GM15510 (cell line): ENCODE data around the gene PLXDC1.

Source experiments
- POLR2A ChIP-seq: IDR thresholded peaks from 3 replicates; pipeline ENCODE4 v1.6.1; 2011; ENCODE audit warnings: borderline replicate concordance; ENCODE audit not compliant: insufficient read length; ENCODE audit errors: extremely low read depth

Gene PLXDC1

GRCh38 chr17:39169518-39169917 lies 18.1 kb upstream of the PLXDC1 start:
- no peak for TF ChIP-seq POLR2A

DNA sequence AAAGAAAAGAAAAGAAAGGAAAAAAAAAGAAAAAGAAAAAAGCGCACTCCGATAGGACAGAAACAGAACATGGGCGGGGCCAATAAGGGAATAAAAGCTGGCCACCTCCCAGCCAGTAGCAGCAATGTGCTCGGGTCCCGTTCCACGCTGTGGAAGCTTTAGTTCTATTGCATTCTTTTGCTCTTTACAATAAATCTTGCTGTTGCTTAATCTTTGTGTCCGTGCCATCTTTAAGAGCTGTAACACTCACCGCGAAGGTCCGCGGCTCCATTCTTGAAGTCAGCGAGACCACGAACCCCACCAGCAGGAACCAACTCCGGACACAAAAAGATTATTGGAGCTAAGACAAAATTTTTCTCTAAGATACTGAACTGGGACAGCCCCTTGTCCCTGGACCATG lies 17.7 kb upstream of the PLXDC1 start:
- TF ChIP-seq POLR2A = no peak

DNA sequence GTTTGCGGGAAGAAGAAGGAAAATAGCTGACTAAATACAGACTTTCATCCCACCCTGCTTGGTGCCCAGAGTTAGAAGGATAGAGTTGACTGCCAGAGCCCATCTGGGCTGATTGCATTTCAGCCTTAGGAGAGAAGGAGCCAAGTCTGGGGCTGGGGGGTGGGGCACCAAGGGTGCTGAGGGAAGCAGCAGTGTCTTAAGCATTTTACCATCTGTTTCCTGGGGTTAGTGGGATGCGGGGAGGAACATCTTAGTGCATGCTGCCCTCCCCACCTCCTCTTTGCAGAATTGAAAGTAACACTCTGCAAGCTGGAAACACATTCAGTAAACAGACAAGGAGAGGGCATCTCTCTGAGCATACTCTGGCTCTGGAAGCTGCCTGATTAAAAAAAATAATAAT lies 16.0 kb upstream of the PLXDC1 start:
- TF ChIP-seq POLR2A = no peak

DNA sequence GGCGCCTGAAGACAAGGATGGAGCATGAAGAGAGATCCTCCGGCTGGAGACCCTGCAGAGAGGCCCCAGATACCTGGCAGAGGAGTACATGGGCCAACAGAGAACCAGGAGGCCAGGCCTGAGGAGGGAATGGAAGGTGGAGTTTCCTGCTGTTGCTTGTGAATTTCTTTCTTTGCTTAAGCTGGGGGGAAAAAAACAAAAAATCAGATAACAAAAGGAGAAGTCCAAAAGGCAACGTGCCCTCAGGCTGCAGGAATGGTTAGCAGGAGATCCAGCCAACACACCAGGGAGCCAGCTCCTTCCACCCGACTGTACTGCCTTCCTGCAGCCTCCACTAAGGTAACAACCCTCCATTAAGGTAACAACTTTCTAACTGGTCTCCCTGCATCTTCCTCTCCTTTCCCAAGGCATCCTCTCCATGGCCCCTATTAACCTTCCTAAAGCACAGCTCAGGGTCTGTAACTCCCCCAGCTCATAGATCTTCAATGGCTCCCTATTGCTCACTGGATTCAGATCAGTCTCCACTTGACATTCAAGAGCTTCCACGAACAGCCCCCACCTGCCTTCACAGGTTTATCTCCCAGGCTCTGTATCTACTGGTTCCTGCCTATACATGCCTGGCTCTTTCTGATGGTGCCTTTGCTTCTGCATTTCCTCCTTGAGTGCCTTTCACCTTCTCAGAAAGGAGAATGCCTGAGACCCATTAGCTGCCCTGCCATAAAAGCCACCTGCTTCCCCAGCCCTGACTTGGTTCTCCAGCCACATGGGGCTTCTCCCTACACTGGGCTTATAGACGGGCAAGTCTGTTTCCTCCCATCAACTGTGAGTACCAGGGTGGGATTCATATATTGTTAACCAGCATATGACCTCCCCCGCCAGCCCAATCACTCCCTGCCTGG lies 15.2 kb upstream of the PLXDC1 start:
- no peak for TF ChIP-seq POLR2A

GRCh38 chr17:39165841-39166349 lies 14.5 kb upstream of the PLXDC1 start, which contains the start of gene ARL5C:
Gene ARL5C (minus strand): TSS chr17:39166161. CDS start chr17:39165760, 401 bp downstream.
- no peak for TF ChIP-seq POLR2A

DNA sequence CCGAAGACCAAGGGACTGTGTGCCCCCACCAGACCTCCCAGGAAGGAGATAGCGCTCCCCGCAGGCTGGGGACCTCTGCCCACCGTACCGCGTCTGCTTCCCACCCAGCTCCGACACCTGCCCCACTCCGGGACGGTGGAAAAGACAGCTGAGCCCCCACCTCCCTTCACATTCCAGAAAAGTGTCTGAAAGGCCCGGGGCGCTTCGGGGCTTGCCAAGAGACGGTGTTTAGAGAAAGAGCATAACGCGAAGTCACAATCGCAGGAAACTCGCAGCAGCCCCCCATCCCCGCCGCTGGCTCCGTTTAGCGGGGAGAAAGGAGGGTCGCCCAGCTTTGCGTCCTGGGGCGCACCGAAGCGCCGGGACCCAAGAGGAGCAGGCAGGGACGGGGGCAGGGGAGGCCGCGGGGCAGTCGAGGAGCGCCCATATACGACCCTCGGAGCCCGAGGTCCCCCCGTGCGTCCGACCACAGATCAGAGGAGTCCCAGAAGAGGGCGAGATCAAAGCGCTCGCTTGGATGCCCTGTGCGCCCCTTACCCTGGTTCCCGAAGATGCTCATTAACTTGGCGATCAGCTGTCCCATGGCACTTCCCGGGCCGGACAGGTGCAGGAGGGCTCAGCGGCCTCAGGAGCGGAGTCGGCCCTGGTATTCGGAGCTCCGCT lies 13.9 kb upstream of the PLXDC1 start:
- TF ChIP-seq POLR2A = no peak

DNA sequence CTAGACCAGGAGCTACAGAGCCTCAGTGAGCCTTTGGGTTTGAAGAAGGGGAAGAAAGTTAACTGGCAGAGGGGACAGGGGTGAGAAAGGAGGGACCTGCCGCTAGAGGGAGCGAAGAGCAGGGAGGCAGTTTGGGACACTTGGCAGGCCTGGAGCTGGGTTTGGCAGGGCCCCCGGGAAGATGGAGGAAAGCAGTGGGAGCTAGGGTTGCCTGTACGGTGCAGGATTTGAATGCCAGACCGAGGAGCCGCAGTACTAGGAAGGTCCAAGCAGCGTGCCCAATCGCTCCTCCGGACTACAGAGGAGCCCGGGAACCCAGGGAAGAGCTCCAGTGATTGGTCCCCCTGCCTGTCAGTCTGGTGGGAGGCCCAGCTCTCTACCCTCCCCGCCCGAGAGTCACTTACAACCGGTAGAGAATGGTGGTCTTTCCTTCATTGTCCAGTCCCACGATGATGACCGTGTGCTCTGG lies 13.3 kb upstream of the PLXDC1 start:
- TF ChIP-seq POLR2A = no peak

GRCh38 chr17:39161962-39162361 lies 10.5 kb upstream of the PLXDC1 start:
- no peak for TF ChIP-seq POLR2A

DNA sequence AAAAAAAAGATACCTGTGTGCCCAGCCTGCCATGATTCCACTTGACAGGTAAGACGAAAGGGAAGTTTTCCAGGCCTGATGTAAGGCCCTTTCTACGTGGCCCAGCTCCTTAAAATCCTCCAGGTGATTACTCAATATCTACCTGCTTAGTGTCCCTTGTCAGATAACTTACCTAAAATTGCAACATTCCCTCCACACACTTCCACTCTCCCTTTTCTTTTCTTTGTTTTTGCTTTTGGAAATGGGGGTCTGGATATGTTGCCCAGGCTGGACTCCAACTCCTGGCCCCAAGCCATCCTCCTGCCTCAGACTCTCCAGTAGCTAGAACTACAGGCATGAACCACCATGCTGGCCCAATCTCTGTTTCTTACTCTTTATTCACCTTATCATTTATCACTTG lies 7.2 kb upstream of the PLXDC1 start:
- no peak for TF ChIP-seq POLR2A

GRCh38 chr17:39156491-39156890 lies 5.1 kb upstream of the PLXDC1 start:
- TF ChIP-seq POLR2A = no peak

DNA sequence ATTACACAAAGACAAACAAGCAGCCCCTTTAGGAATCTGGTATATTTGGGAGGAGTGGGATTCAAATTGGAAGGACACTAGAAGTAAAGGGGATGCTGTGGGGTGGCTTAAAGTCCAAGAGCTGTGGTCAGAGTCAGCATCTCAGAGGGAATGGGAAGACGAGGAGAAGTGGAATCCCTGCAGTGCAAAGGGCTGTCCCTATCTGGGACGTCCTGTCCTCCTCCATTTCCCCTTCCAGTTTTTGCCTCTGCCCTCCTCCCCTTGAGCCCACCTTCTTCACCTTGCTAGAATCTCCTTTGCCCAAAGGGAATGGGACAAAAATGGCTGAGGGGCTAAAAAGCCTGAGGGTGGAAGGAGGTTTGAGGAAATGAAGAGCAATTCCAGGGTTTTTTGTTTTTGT lies 4.2 kb upstream of the PLXDC1 start:
- TF ChIP-seq POLR2A = no peak

GRCh38 chr17:39153599-39154051 lies 2.2 kb upstream of the PLXDC1 start:
- no peak for TF ChIP-seq POLR2A

- no peak for TF ChIP-seq POLR2A
Observed at GRCh38 chr17:39151943-39152818, 744 bp upstream of the PLXDC1 start.

GRCh38 chr17:39150795-39151149 lies 665 bp downstream of the PLXDC1 start:
- TF ChIP-seq POLR2A = no peak

DNA sequence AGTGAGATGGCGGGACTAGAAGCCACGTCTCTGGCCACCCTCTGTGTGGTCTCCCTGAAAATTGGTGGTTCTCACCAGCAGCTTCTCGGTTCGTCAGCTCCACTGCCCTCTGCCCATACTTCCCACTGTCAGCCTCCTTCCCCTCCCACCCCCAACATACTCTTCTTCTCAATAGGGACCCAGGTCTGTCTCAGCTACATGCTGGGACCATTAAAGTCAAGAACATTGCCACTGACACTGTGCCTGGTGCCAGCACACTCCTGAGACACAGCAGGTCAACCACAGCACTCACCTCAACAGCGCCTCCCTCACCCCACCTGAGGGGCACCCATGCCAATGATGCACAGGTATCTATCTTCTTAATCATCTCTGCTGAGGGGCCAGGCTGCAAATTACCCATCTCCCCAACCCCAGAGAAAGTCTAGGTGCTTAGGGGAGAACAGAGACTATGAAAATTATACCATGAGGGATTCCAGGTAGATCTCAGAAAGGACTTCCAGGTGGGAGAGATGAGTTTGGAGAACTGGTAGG lies 1.3 kb downstream of the PLXDC1 start:
- no peak for TF ChIP-seq POLR2A
